GM12892 (cell line): ENCODE results near the gene GAS6.

Source experiments
- POLR2A ChIP-seq: IDR thresholded peaks from 2 replicates; pipeline ENCODE4 v1.6.1; 2011; ENCODE audit warnings: low read depth, low read length, control low read depth
- POLR2AphosphoS5 ChIP-seq: IDR thresholded peaks from 2 replicates; pipeline ENCODE4 v1.6.1; 2011; ENCODE audit warnings: low read depth, low read length, control low read depth
- TAF1 ChIP-seq: IDR thresholded peaks from 2 replicates; pipeline ENCODE4 v1.6.1; 2011; ENCODE audit warnings: low read depth, mild to moderate bottlenecking, control low read depth, low read length, borderline replicate concordance

DNA sequence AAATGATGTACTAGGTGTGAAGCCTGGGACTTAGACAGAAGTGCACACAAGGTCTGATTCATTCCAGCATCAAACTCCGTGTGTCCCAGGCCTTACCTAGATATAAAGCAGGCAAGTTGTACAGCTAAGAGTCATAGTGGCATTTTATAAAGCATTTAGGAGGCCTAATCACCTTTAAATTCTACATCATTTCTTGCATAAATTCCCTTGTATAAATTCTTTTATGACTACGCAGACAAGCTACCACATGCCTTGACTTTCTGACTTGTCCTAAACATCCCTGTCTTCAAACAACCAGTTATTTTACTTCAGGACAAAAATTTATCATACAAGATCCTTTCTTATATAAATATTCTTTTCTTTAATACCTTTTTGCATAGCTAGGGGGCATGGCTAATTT lies 82.3 kb downstream of the GAS6 start:
- TF ChIP-seq POLR2AphosphoS5 (no peak), POLR2A (no peak), TAF1 (no peak)
